ENCODE results near the gene ZNF778. TPM values are rescaled to one million over a fixed set of nuclear protein-coding genes. Genes with fewer than 3 reads are reported as not detected.

ZNF778 gene
- total and polyA plus RNA-seq, 2 donors (not counting 1 experiment from before 2014, with no cell fraction given): 2.2 to 13.4 TPM

GRCh38 chr16:89224665-89225064, 7.2 kb downstream of the ZNF778 start:
- intact Hi-C loops (cut with micrococcal nuclease): no loop called here
- no peak for DNase-seq
- Histone ChIP-seq H3K4me3 (ENCODE audit: control extremely low read depth in 1 of 5, extremely low read depth in 1 of 5, insufficient read depth in 1 of 5, low read depth in 2 of 5, low read length in 4 of 5) (no peak overlapping the region), H3K79me2 (ENCODE audit: control insufficient read depth, insufficient read depth, low read length) (peaks cover 23% of the 10 kb centered on the region), H3K9ac (ENCODE audit: low read length) (no peak overlapping the region), H3K27me3 (replicated peaks in 1 of 4; ENCODE audit: control extremely low read depth in 1 of 4, control insufficient read depth in 3 of 4, insufficient read depth in 4 of 4, low read length in 3 of 4) (no peaks in the 10 kb centered on the region), H3K4me2 (replicated peaks; ENCODE audit: low read depth, low read length, poor library complexity, severe bottlenecking) (no peak overlapping the region), H3K27ac (ENCODE audit: low read length in 2 of 2) (no peak overlapping the region), H3K36me3 (replicated peaks in 1 of 2; ENCODE audit: control extremely low read depth in 1 of 2, control insufficient read depth in 1 of 2, extremely low read depth in 1 of 2, insufficient read depth in 2 of 2, low read length in 1 of 2) (peaks cover 13 to 54% of the 10 kb centered on the region in 2 experiments), H2AFZ (ENCODE audit: insufficient read depth, low read depth, low read length, poor library complexity, severe bottlenecking) (no peak overlapping the region), H4K20me1 (ENCODE audit: control insufficient read depth, insufficient read depth, low read length, poor library complexity, severe bottlenecking) (no peaks in the 10 kb centered on the region), H3K9me3 (ENCODE audit: control extremely low read depth in 1 of 3, control insufficient read depth in 2 of 3, insufficient read depth in 1 of 3, low read length in 2 of 3) (peaks cover 4 to 22% (median 18%) of the 10 kb centered on the region in 3 donors), H3K4me1 (ENCODE audit: control insufficient read depth in 2 of 2, insufficient read depth in 2 of 2, low read length in 2 of 2) (no peaks in the 10 kb centered on the region)
- Mint-ChIP-seq H3K27ac (no peak overlapping the region), H3K9me3 (ENCODE audit: insufficient read depth) (no peaks in the 10 kb centered on the region), H3K4me1 (no peaks in the 10 kb centered on the region), H3K4me3 (no peak overlapping the region), H3K27me3 (no peaks in the 10 kb centered on the region)
- TF ChIP-seq CTCF (IDR thresholded peaks at IDR 0.05): no peak
- no peak for TF ChIP-seq EZH2 (IDR thresholded peaks at IDR 0.05; ENCODE audit: borderline replicate concordance, insufficient read depth, low read depth, low read length, poor library complexity, severe bottlenecking)
- CTCF ChIA-PET: no interaction called here
- 97% methylated on average over 6 of the region's 10 CpGs for WGBS (ENCODE audit: insufficient coverage)
- ATAC-seq (ENCODE audit: low read depth): no peak
- POLR2A ChIA-PET: no interaction called here

DNA sequence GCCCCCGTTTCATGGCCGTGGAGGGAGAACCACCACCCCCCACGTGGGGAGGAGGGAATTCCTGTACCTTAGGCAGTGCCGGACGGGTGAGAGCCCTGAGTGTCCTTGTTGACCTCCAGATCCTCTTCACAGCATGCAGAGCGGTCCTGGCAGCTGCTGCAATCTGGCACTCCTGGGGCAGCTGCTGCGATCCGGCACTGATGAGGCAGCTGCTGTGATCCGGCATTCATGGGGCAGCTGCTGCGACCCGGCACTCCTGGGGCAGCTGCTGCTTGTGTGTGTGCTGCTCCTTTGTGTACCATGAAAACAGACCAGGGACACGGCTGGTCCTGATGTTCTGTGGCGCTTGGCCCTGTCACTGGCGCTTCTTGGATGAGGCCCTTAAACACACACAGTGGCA, 12.8 kb downstream of the ZNF778 start:
- POLR2A ChIA-PET: no interaction called here
- Histone ChIP-seq H4K20me1 (ENCODE audit: control insufficient read depth, insufficient read depth, low read length, poor library complexity, severe bottlenecking) (no peaks in the 10 kb centered on the region), H3K36me3 (replicated peaks in 1 of 2; ENCODE audit: control extremely low read depth in 1 of 2, control insufficient read depth in 1 of 2, extremely low read depth in 1 of 2, insufficient read depth in 2 of 2, low read length in 1 of 2) (peaks cover 17 to 43% of the 10 kb centered on the region in 2 experiments)

More for the DNA sequence above, 12.8 kb downstream of the ZNF778 start:
- H3K9me3 Mint-ChIP-seq (ENCODE audit: insufficient read depth): no peaks in the 10 kb centered on the region
- no peaks in the 10 kb centered on the region for H3K4me1 ChIP-seq (ENCODE audit: control insufficient read depth in 2 of 2, insufficient read depth in 2 of 2, low read length in 2 of 2)
- no peak overlapping the region for H3K4me3 ChIP-seq (ENCODE audit: control extremely low read depth in 1 of 5, extremely low read depth in 1 of 5, insufficient read depth in 1 of 5, low read depth in 2 of 5, low read length in 4 of 5)
- DNase-seq (no peak), ATAC-seq (ENCODE audit: low read depth) (no peak)
- no peak overlapping the region for H3K4me3 Mint-ChIP-seq
- no peak overlapping the region for H3K27ac Mint-ChIP-seq
- no peak overlapping the region for H3K4me2 ChIP-seq (replicated peaks; ENCODE audit: low read depth, low read length, poor library complexity, severe bottlenecking)
- H2AFZ ChIP-seq (ENCODE audit: insufficient read depth, low read depth, low read length, poor library complexity, severe bottlenecking): no peak overlapping the region
- intact Hi-C loops (cut with micrococcal nuclease): no loop called here
- no peaks in the 10 kb centered on the region for H3K27me3 Mint-ChIP-seq
- TF ChIP-seq CTCF (IDR thresholded peaks at IDR 0.05) (no peak), EZH2 (IDR thresholded peaks at IDR 0.05; ENCODE audit: borderline replicate concordance, insufficient read depth, low read depth, low read length, poor library complexity, severe bottlenecking) (no peak)
- H3K27me3 ChIP-seq (replicated peaks in 1 of 4; ENCODE audit: control extremely low read depth in 1 of 4, control insufficient read depth in 3 of 4, insufficient read depth in 4 of 4, low read length in 3 of 4): no peaks in the 10 kb centered on the region
- no peaks in the 10 kb centered on the region for H3K4me1 Mint-ChIP-seq
- H3K27ac ChIP-seq (ENCODE audit: low read length in 2 of 2): no peak overlapping the region
- H3K79me2 ChIP-seq (ENCODE audit: control insufficient read depth, insufficient read depth, low read length): peaks cover 13% of the 10 kb centered on the region
- over 99% methylated on average over 11 of the region's 14 CpGs for WGBS (ENCODE audit: insufficient coverage)
- H3K9me3 ChIP-seq (ENCODE audit: control extremely low read depth in 1 of 3, control insufficient read depth in 2 of 3, insufficient read depth in 1 of 3, low read length in 2 of 3): peaks cover 4 to 25% (median 18%) of the 10 kb centered on the region in 3 donors
- CTCF ChIA-PET: no interaction called here
- no peak overlapping the region for H3K9ac ChIP-seq (ENCODE audit: low read length)

Data from B cell (primary cell).